Gastroesophageal sphincter (tissue), 4 donors: ENCODE data around the gene LIM2. TPM values are rescaled to one million over a fixed set of nuclear protein-coding genes. Genes with fewer than 3 reads are reported as not detected.

Source experiments
- ATAC-seq: fragments of 150-250 bp; one replicate; pipeline ENCODE4 v1.9.1; 2016; ENCODE audit warnings: mild to moderate bottlenecking, moderate library complexity
- H3K27ac ChIP-seq, 4 donors: fragments of 200-600 bp; sonication (generic) in 3 of 4; 1 replicate in 3 of 4; 2 replicates in 1 of 4; pipeline ENCODE4 v1.5.1; 2016 to 2019
- H3K27me3 ChIP-seq: fragments of 200-600 bp; sonication (generic); one replicate; pipeline ENCODE4 v1.5.1; 2019
- H3K36me3 ChIP-seq, 2 donors: fragments of 200-600 bp; sonication (generic); one replicate each; pipeline ENCODE4 v1.5.1; 2019; ENCODE audit warnings: control low read depth in 1 of 2
- H3K4me1 ChIP-seq, 3 donors: fragments of 200-600 bp; sonication (generic); 1 replicate in 2 of 3; 2 replicates in 1 of 3; pipeline ENCODE4 v1.5.1; 2016 to 2019; ENCODE audit warnings: control low read depth in 2 of 3
- H3K4me3 ChIP-seq, 2 donors: fragments of 200-600 bp; sonication (generic); one replicate each; pipeline ENCODE4 v1.5.1; 2019; ENCODE audit warnings: mild to moderate bottlenecking in 1 of 2, moderate library complexity in 1 of 2
- H3K9me3 ChIP-seq, 3 donors: fragments of 200-600 bp; sonication (generic); one replicate each; pipeline ENCODE4 v1.5.1; 2017 to 2019; ENCODE audit warnings: control low read depth in 2 of 3
- CTCF ChIP-seq, 4 experiments: fragments of 200-600 bp in 2 of 4; fragments of 450-650 bp in 2 of 4; sonication (generic) in 1 of 4; IDR thresholded peaks; one replicate each; pipeline ENCODE4 v1.5.1; 2017 to 2019; ENCODE audit warnings: antibody characterized with exemption in 4 of 4, mild to moderate bottlenecking in 2 of 4, moderate library complexity in 2 of 4
- EP300 ChIP-seq: sonication (generic); formaldehyde crosslinking; IDR thresholded peaks from one replicate; pipeline ENCODE4 v1.6.1; 2017; ENCODE audit warnings: antibody characterized with exemption, mild to moderate bottlenecking
- POLR2A ChIP-seq, 2 donors: fragments of 450-650 bp; IDR thresholded peaks; one replicate each; pipeline ENCODE4 v1.6.1; 2017; ENCODE audit warnings: antibody characterized with exemption in 2 of 2, mild to moderate bottlenecking in 2 of 2, moderate library complexity in 1 of 2
- POLR2AphosphoS5 ChIP-seq: sonication (generic); formaldehyde crosslinking; IDR thresholded peaks from one replicate; pipeline ENCODE4 v1.6.1; 2017; ENCODE audit warnings: antibody characterized with exemption
- WGBS, 2 donors: methylation state at CpG; one replicate each; pipeline ENCODE4 v1.1.5; 2018; ENCODE audit warnings: low coverage in 1 of 2; 5-methylcytosine and 5-hydroxymethylcytosine counted together
- total RNA-seq, 4 donors: library from RNA; depleted of rRNA; stranded (reverse); fragments of >200 nt; gene quantifications; one replicate each; pipeline ENCODE4 v1.1.0, GENCODE V29; 2016

Gene LIM2
- total RNA-seq, 4 donors from 2014 or later, result not detected

- peaks cover 0 to 49% of the 10 kb centered on the region in 2 donors for H3K36me3 ChIP-seq
- H3K27ac ChIP-seq, result no peak overlapping the region
- TF ChIP-seq CTCF (IDR thresholded peaks at IDR 0.05) (no peak), POLR2AphosphoS5 (no peak), EP300 (no peak), POLR2A (IDR thresholded peaks at IDR 0.05) (no peak)
- H3K9me3 ChIP-seq, result no peaks in the 10 kb centered on the region
- no peak for ATAC-seq
- H3K4me3 ChIP-seq, result no peak overlapping the region
- H3K4me1 ChIP-seq, result peaks cover 0 to 5% (median 0%) of the 10 kb centered on the region in 3 donors
- 83 to 96% methylated on average over 4 of the region's 16 CpGs for WGBS, 2 donors
- H3K27me3 ChIP-seq, result no peaks in the 10 kb centered on the region
Observed at GRCh38 chr19:51352783-51353360, 34.9 kb downstream of the LIM2 start.

- no peaks in the 10 kb centered on the region for H3K27me3 ChIP-seq
- no peak for ATAC-seq
- 89 to 94% methylated on average over 2 to 6 of the region's 11 CpGs for WGBS, 2 donors
- H3K9me3 ChIP-seq, result no peaks in the 10 kb centered on the region
- peaks cover 0 to 63% of the 10 kb centered on the region in 2 donors for H3K36me3 ChIP-seq
- no peak for TF ChIP-seq CTCF (IDR thresholded peaks at IDR 0.05)
- peaks cover 0 to 5% (median 0%) of the 10 kb centered on the region in 3 donors for H3K4me1 ChIP-seq
- no peak overlapping the region for H3K4me3 ChIP-seq
- no peak overlapping the region for H3K27ac ChIP-seq
Observed at GRCh38 chr19:51351266-51351990, 36.3 kb downstream of the LIM2 start.

GRCh38 chr19:51347209-51347928 lies 40.4 kb downstream of the LIM2 start:
- Histone ChIP-seq H3K27ac (no peak overlapping the region), H3K4me1 (no peaks in the 10 kb centered on the region), H3K27me3 (no peaks in the 10 kb centered on the region), H3K4me3 (no peak overlapping the region), H3K36me3 (peaks cover 0 to 81% of the 10 kb centered on the region in 2 donors), H3K9me3 (no peaks in the 10 kb centered on the region)
- TF ChIP-seq POLR2A (IDR thresholded peaks at IDR 0.05), result no peak
- no peak for TF ChIP-seq CTCF (IDR thresholded peaks at IDR 0.05)
- TF ChIP-seq EP300, result no peak
- no peak for TF ChIP-seq POLR2AphosphoS5
- ATAC-seq, result no peak
- 70 to 73% methylated on average over 5 to 6 of the region's 10 CpGs for WGBS, 2 donors

- no peak overlapping the region for H3K27ac ChIP-seq
- H3K9me3 ChIP-seq, result no peaks in the 10 kb centered on the region
- no peak overlapping the region for H3K4me3 ChIP-seq
- no peaks in the 10 kb centered on the region for H3K27me3 ChIP-seq
- no peak for ATAC-seq
- no peak for TF ChIP-seq EP300
- no peak for TF ChIP-seq POLR2A (IDR thresholded peaks at IDR 0.05)
- no peak for TF ChIP-seq POLR2AphosphoS5
- no peak for TF ChIP-seq CTCF (IDR thresholded peaks at IDR 0.05)
- peaks cover 0 to 1% (median 0%) of the 10 kb centered on the region in 3 donors for H3K4me1 ChIP-seq
- H3K36me3 ChIP-seq, result peaks cover 0 to 75% of the 10 kb centered on the region in 2 donors
- WGBS, 2 donors, result no CpG with 5 or more reads among the region's 17 CpGs
Observed at GRCh38 chr19:51346742-51347141, 41.0 kb downstream of the LIM2 start.
